GM12878 (cell line): ENCODE measurements around the gene NOXA1. TPM values are rescaled to one million over a fixed set of nuclear protein-coding genes. Genes with fewer than 3 reads are reported as not detected.
A peak's percentile ranks its signal among the peaks of the same experiment; 100 is the strongest.

Experiments
- ATAC-seq: fragments of 200-7000 bp; cut with Tn5 transposase; 3 replicates; pipeline ENCODE4 v1.9.1; 2020; ENCODE audit warnings: mild to moderate bottlenecking, moderate library complexity
- BruUV-seq: library from RNA; stranded (reverse); fragments of 400-500 nt; replicated peaks from 2 replicates; lab custom pipeline; 2021; lab: Mats Ljungman, UMichigan
- CTCF ChIA-PET: fragments of 300-600 bp; sonication (Branson Sonifier 250); formaldehyde crosslinking; extraction: SDS; loops from one replicate; lab custom pipeline; 2021; ENCODE audit warnings: inconsistent platforms; lab: Yijun Ruan, JAX
- POLR2A ChIA-PET: fragments of 350-600 bp; formaldehyde crosslinking; extraction: SDS; loops from one replicate; lab custom pipeline; 2021; ENCODE audit warnings: inconsistent platforms; lab: Charles Lee
- RAD21 ChIA-PET: fragments of 300-600 bp; sonication (Branson Sonifier 250); formaldehyde crosslinking; loops from one replicate; lab custom pipeline; 2023; ENCODE audit warnings: antibody characterized with exemption; ENCODE audit not compliant: unreplicated experiment; lab: Charles Lee
- SMC1A ChIA-PET: fragments of 300-600 bp; sonication (Branson Sonifier 250); formaldehyde crosslinking; loops from one replicate; lab custom pipeline; 2023; ENCODE audit not compliant: unreplicated experiment, uncharacterized antibody; lab: Charles Lee
- DNase-seq: peaks from one replicate; pipeline ENCODE4 v3.0.0-alpha.2; 2011; ENCODE audit warnings: low read depth, low spot score
- FAIRE-seq: peaks from 3 replicates; lab custom pipeline; 2011; peaks lifted over from hg19 to GRCh38; lab: Jason Lieb, UNC
- H2AFZ ChIP-seq: 2 replicates; pipeline ENCODE4 v1.6.0; 2011; ENCODE audit warnings: low read depth, low read length, control low read depth; ENCODE audit not compliant: control insufficient read depth
- H3K27ac ChIP-seq: 2 replicates; pipeline ENCODE4 v1.5.1; 2011; ENCODE audit warnings: control low read depth; ENCODE audit not compliant: control insufficient read depth, insufficient read depth
- H3K27me3 ChIP-seq, 2 experiments: replicated peaks in 1 of 2; 2 replicates each; pipeline versions ENCODE4 v1.6.0 to v1.6.1; 2011; ENCODE audit warnings: low read length in 1 of 2; ENCODE audit not compliant: control insufficient read depth in 2 of 2, insufficient read depth in 2 of 2
- H3K36me3 ChIP-seq, 2 experiments: 2 replicates each; pipeline ENCODE4 v1.5.1; 2011; ENCODE audit warnings: low read length in 1 of 2; ENCODE audit not compliant: control insufficient read depth in 2 of 2, insufficient read depth in 2 of 2
- H3K4me1 ChIP-seq: 2 replicates; pipeline ENCODE4 v1.6.1; 2011; ENCODE audit warnings: mild to moderate bottlenecking, low read length, moderate library complexity, mixed read lengths; ENCODE audit not compliant: control insufficient read depth, insufficient read depth
- H3K4me2 ChIP-seq: 2 replicates; pipeline ENCODE4 v1.6.0; 2011; ENCODE audit warnings: control low read depth; ENCODE audit not compliant: control insufficient read depth, insufficient read depth
- H3K4me3 ChIP-seq: fragments of 200-600 bp; sonication (generic); 2 replicates; pipeline ENCODE4 v1.5.1; 2016
- H3K79me2 ChIP-seq: 2 replicates; pipeline ENCODE4 v1.6.0; 2011; ENCODE audit warnings: low read length; ENCODE audit not compliant: control insufficient read depth, insufficient read depth
- H3K9ac ChIP-seq: 2 replicates; pipeline ENCODE4 v1.8.0; 2011; ENCODE audit warnings: low read length, control low read depth, mixed read lengths; ENCODE audit not compliant: control insufficient read depth, insufficient read depth
- H3K9me3 ChIP-seq: replicated peaks from 3 replicates; pipeline ENCODE4 v1.5.1; 2011; ENCODE audit warnings: mild to moderate bottlenecking, low read length; ENCODE audit not compliant: control insufficient read depth, insufficient read depth
- H4K20me1 ChIP-seq: 2 replicates; pipeline ENCODE4 v1.6.0; 2011; ENCODE audit not compliant: control insufficient read depth, insufficient read depth
- BHLHE40 ChIP-seq, 2 experiments: fragments of 450-650 bp in 1 of 2; IDR thresholded peaks; 2 replicates each; pipeline ENCODE4 v1.6.1; 2011 to 2017; ENCODE audit warnings: low read depth in 2 of 2, borderline replicate concordance in 1 of 2, improper control_type of control experiment in 1 of 2, low read length in 1 of 2, mild to moderate bottlenecking in 1 of 2
- HDAC6 ChIP-seq: fragments of 200-600 bp; sonication (generic); IDR thresholded peaks from one replicate; pipeline ENCODE4 v1.8.0; 2017; ENCODE audit warnings: antibody characterized with exemption; ENCODE audit not compliant: unreplicated experiment
- JUND ChIP-seq: IDR thresholded peaks from 2 replicates; pipeline ENCODE4 v1.6.1; 2012; ENCODE audit warnings: low read depth, mild to moderate bottlenecking, low read length, improper control_type of control experiment, moderate library complexity
- MEF2B ChIP-seq: fragments of 450-650 bp; IDR thresholded peaks from 2 replicates; pipeline ENCODE4 v1.6.1; 2018; ENCODE audit warnings: mild to moderate bottlenecking, moderate library complexity; ENCODE audit not compliant: partially characterized antibody, poor library complexity, severe bottlenecking
- NKRF ChIP-seq: fragments of 450-650 bp; conservative IDR thresholded peaks from 2 replicates; pipeline ENCODE4 v1.6.1; 2017; ENCODE audit warnings: mild to moderate bottlenecking, moderate library complexity
- POLR2A ChIP-seq: IDR thresholded peaks from 2 replicates; pipeline ENCODE4 v1.6.1; 2011; ENCODE audit warnings: low read depth, mild to moderate bottlenecking, low read length
- RUNX3 ChIP-seq: IDR thresholded peaks from 2 replicates; pipeline ENCODE4 v1.6.1; 2012; ENCODE audit warnings: low read length, inconsistent platforms
- SIN3A ChIP-seq: IDR thresholded peaks from 2 replicates; pipeline ENCODE4 v1.6.1; 2012; ENCODE audit warnings: low read depth, low read length, improper control_type of control experiment
- SMAD5 ChIP-seq: IDR thresholded peaks from 2 replicates; pipeline ENCODE4 v1.6.1; 2016; ENCODE audit warnings: antibody characterized with exemption, low read depth
- SPI1 ChIP-seq: IDR thresholded peaks from 2 replicates; pipeline ENCODE4 v1.6.1; 2011; ENCODE audit warnings: low read depth, mild to moderate bottlenecking, low read length, moderate library complexity, borderline replicate concordance; ENCODE audit not compliant: insufficient read depth
- TBL1XR1 ChIP-seq: IDR thresholded peaks from 2 replicates; pipeline ENCODE4 v1.6.1; 2012; ENCODE audit warnings: low read depth, low read length, improper control_type of control experiment
- TCF12 ChIP-seq: IDR thresholded peaks from 2 replicates; pipeline ENCODE4 v1.6.1; 2011; ENCODE audit warnings: low read depth, mild to moderate bottlenecking, low read length
- WRNIP1 ChIP-seq: IDR thresholded peaks from 2 replicates; pipeline ENCODE4 v1.6.1; 2011; ENCODE audit warnings: low read depth, low read length, improper control_type of control experiment, borderline replicate concordance
- ZNF622 ChIP-seq: fragments of 450-650 bp; IDR thresholded peaks from 2 replicates; pipeline ENCODE4 v1.6.1; 2017; ENCODE audit warnings: mild to moderate bottlenecking, inconsistent platforms
- ZSCAN29 ChIP-seq: fragments of 450-650 bp; IDR thresholded peaks from 2 replicates; pipeline ENCODE4 v1.6.1; 2017; ENCODE audit warnings: mild to moderate bottlenecking, moderate library complexity
- ZZZ3 ChIP-seq: IDR thresholded peaks from 2 replicates; pipeline ENCODE4 v1.6.1; 2011; ENCODE audit warnings: low read depth; ENCODE audit not compliant: control insufficient read depth, insufficient read length
- WGBS: methylation state at CpG from one replicate; pipeline ENCODE4 v1.1.6; 2016; ENCODE audit warnings: low lambda C conversion rate; ENCODE audit not compliant: insufficient replicate concordance, insufficient coverage; ENCODE audit errors: missing lambda C conversion rate; 5-methylcytosine and 5-hydroxymethylcytosine counted together
- in situ Hi-C: fragments of 300-500 bp; cut with MboI; formaldehyde crosslinking; loops from 9 replicates; pipeline ENCODE4 v1.14.3; 2018; ENCODE audit warnings: mixed read lengths
- intact Hi-C: fragments of 100-400 bp; cut with micrococcal nuclease; formaldehyde crosslinking; loops from one replicate; pipeline ENCODE4 v1.14.2; 2022; ENCODE audit not compliant: unreplicated experiment
- polyA plus RNA-seq, 11 experiments: library from polyadenylated mRNA; depleted of rRNA in 4 of 11; unstranded in 6 of 11; stranded (reverse) in 5 of 11; fragments of >200 nt; fragmentation: Nextera tagmentation in 4 of 11; fragmentation: Illumina TruSeq in 1 of 11; extraction: Ambion mirVana in 4 of 11; extraction: Trizol in 1 of 11; gene quantifications; 1 replicate in 1 of 11; 2 replicates in 10 of 11; pipeline versions ENCODE4 v1.2.1 to v1.2.3, GENCODE V29; 2011 to 2016; ENCODE audit warnings: inconsistent platforms in 2 of 11, missing spikeins in 2 of 11, low read depth in 1 of 11
- total RNA-seq, 4 experiments: library from RNA; depleted of rRNA in 3 of 4; stranded (reverse); fragments of >200 nt in 3 of 4; fragmentation: Illumina TruSeq in 1 of 4; extraction: Trizol in 1 of 4; gene quantifications; 2 replicates each; pipeline versions ENCODE4 v1.2.1 to v1.2.3, GENCODE V29; 2013 to 2021
- TF ChIP-seq, protein P1 (sequence below): fragments of 450-650 bp; IDR thresholded peaks from 2 replicates; pipeline ENCODE4 v1.6.1; 2017; ENCODE audit warnings: antibody characterized with exemption, mild to moderate bottlenecking, moderate library complexity
- TF ChIP-seq, protein P2 (sequence below): fragments of 450-650 bp; IDR thresholded peaks from 2 replicates; pipeline ENCODE4 v1.6.1; 2016; ENCODE audit warnings: mild to moderate bottlenecking

NOXA1 gene
- total and polyA plus RNA-seq, 10 of the 15 experiments (the other 5 are each of a cell fraction or from before 2014, with no cell fraction given): 0.08 to 0.20 TPM; not detected in 8

DNA sequence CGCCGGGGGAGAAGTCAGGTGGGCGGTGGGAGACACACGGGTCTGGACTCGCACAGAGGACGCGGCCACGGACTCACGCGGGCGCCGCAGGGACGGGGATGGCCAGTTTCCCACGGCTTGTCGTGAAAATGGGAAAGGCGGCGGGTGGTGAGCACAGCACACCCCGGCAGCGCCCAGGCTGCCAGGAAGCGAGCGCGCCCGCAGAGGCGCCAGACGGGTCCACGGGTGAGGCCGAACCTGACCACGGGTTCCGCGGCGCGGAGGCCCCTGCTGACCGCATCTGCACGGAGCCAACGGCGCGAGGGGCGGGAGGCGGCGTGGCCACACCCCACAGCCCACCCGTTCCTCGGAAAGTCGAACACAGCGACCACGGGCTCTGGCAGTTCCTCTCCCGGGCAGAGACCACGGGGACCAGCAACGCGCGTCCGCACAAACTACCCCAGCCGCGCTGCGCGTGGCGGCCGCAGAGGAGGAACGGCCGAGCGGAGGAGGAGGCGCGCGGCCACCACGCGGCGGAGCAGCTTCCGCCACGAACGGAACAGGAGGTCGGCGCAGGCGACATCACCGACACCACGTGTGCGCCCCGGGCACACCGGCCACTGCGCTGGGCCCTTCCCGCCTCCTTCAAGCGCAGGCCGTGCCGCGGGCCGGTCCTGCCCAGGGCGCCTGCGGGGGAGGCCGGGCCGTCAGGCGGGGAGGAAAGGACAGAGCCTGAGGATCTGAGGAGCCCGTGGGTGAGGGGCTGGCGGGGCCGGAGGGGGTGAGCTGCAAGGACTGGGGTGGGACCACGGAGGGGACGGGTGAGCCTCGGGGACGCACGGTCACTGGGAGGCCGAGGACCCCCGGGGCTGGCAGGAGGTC lies 5.8 kb upstream of the NOXA1 start:
- no peak for DNase-seq
- no TSS peak for BruUV-seq
- H3K4me2 ChIP-seq: peak overlapping the region; percentile 36; the same call in 1 of the 2 replicates
- TF ChIP-seq, protein P1, sequence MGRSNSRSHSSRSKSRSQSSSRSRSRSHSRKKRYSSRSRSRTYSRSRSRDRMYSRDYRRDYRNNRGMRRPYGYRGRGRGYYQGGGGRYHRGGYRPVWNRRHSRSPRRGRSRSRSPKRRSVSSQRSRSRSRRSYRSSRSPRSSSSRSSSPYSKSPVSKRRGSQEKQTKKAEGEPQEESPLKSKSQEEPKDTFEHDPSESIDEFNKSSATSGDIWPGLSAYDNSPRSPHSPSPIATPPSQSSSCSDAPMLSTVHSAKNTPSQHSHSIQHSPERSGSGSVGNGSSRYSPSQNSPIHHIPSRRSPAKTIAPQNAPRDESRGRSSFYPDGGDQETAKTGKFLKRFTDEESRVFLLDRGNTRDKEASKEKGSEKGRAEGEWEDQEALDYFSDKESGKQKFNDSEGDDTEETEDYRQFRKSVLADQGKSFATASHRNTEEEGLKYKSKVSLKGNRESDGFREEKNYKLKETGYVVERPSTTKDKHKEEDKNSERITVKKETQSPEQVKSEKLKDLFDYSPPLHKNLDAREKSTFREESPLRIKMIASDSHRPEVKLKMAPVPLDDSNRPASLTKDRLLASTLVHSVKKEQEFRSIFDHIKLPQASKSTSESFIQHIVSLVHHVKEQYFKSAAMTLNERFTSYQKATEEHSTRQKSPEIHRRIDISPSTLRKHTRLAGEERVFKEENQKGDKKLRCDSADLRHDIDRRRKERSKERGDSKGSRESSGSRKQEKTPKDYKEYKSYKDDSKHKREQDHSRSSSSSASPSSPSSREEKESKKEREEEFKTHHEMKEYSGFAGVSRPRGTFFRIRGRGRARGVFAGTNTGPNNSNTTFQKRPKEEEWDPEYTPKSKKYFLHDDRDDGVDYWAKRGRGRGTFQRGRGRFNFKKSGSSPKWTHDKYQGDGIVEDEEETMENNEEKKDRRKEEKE: no peak
- no peak for TF ChIP-seq JUND
- TF ChIP-seq, protein P2, sequence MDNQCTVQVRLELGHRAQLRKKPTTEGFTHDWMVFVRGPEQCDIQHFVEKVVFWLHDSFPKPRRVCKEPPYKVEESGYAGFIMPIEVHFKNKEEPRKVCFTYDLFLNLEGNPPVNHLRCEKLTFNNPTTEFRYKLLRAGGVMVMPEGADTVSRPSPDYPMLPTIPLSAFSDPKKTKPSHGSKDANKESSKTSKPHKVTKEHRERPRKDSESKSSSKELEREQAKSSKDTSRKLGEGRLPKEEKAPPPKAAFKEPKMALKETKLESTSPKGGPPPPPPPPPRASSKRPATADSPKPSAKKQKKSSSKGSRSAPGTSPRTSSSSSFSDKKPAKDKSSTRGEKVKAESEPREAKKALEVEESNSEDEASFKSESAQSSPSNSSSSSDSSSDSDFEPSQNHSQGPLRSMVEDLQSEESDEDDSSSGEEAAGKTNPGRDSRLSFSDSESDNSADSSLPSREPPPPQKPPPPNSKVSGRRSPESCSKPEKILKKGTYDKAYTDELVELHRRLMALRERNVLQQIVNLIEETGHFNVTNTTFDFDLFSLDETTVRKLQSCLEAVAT: no peak
- TF ChIP-seq TBL1XR1: no peak
- TF ChIP-seq WRNIP1: no peak
- no peak for TF ChIP-seq TCF12
- peak in 1 of 2 experiments; percentile 64; a peak in 1 of 4 replicates for TF ChIP-seq BHLHE40 (IDR thresholded peaks at IDR 0.05; ENCODE audit: borderline replicate concordance in 1 of 2, low read depth in 2 of 2, low read length in 1 of 2)
- no peak for TF ChIP-seq SPI1
- TF ChIP-seq SIN3A: no peak
- no peak for TF ChIP-seq ZNF622
- TF ChIP-seq RUNX3: peak; percentile 25; the same call in 1 of the 2 replicates
- TF ChIP-seq MEF2B: no peak
- peak; percentile 84 for TF ChIP-seq HDAC6
- no peak for TF ChIP-seq SMAD5
- no peak for TF ChIP-seq ZSCAN29
- peak; percentile 88 for TF ChIP-seq POLR2A
- no peak for TF ChIP-seq ZZZ3
- TF ChIP-seq NKRF: peak; percentile 35; the same call in 1 of the 2 replicates

More for the DNA sequence above, 5.8 kb upstream of the NOXA1 start:
- in situ Hi-C loops: no loop called here
- peaks cover 17% of the 10 kb centered on the region for H3K79me2 ChIP-seq
- peaks cover 8% of the 10 kb centered on the region; the same call in 1 of the 2 replicates for H3K4me1 ChIP-seq
- H3K27me3 ChIP-seq: no peaks in the 10 kb centered on the region
- no peaks in the 10 kb centered on the region for H3K36me3 ChIP-seq
- peak overlapping the region; percentile 79 for H2AFZ ChIP-seq
- peak overlapping the region; percentile 13 for H3K27ac ChIP-seq
- ATAC-seq (peak; percentile 86), FAIRE-seq (no peak)
- H3K4me3 ChIP-seq: peak overlapping the region; percentile 49; the same call in 1 of the 2 replicates
- ChIA-PET RAD21 (interaction anchor here (1.2 kb wide), 1 partner anchor 163 kb away, joined by 3 read pairs; no protein-coding TSS in a partner anchor), SMC1A (no interaction called here), POLR2A (no interaction called here), CTCF (interaction anchor here (0.9 kb wide), 1 partner anchor 7 kb away, joined by 3 read pairs; no protein-coding TSS in a partner anchor)
- WGBS: 40% methylated on average over 70 of the region's 99 CpGs
- H3K9me3 ChIP-seq: no peaks in the 10 kb centered on the region
- intact Hi-C loops: no loop called here
- H4K20me1 ChIP-seq: no peaks in the 10 kb centered on the region
- peak overlapping the region; percentile 50 for H3K9ac ChIP-seq
